ENCODE results near the gene SORCS2. TPM values are rescaled to one million over a fixed set of nuclear protein-coding genes. Genes with fewer than 3 reads are reported as not detected.

Gene SORCS2
- polyA plus RNA-seq, 1 of the 3 experiments (the other 2 are of a cell fraction), result 1.6 TPM

DNA sequence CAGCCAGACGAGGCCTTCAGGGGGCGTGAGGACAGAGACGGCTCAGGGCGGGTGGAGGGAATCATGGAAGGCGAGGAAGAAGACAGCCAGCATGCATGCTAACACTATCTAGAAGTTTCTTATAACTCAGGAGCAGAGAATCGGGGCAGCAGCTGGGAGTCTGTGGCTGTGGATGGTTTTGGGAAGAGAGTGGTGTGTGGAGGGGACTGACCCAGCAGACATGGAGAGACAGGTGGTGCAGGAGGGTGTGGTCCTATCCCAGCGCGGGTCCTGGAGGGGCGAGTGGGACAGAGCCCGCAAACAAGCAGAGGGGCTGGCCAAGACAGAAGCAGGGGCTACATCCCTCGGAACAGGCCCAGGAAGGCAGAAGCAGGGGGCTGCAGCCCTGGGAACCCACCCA, 555.2 kb downstream of the SORCS2 start:
- no peak for DNase-seq

DNA sequence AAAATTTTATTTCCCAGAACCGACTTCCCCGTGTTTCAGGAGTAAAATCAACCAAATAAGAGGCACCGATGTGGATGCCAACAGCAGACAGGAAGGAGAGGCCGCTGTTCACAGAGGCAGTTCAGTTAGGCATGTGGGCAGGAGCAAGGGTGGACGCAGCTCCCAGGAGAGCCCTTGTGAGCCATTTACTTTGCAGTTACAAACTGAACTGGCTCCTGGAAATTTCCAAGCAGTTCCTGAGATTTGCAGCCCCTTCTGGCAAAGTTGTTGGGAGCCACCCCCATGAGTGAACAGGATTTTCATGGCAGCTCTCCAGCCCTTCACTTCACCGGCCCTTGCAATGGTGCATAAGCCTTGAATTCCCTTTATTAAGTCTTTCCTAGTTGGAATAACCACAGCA, 558.2 kb downstream of the SORCS2 start:
- Histone ChIP-seq H3K27ac (ENCODE audit: low read depth in 2 of 2, low read length in 1 of 2) (no peak overlapping the region), H3K9me2 (no peaks in the 10 kb centered on the region), H2AFZ (ENCODE audit: low read depth) (no peak overlapping the region), H3K4me2 (no peak overlapping the region), H3K36me3 (replicated peaks in 1 of 2; ENCODE audit: control insufficient read depth in 1 of 2, insufficient read depth in 2 of 2, low read length in 1 of 2) (no peaks in the 10 kb centered on the region), H3K79me2 (ENCODE audit: insufficient read depth) (no peaks in the 10 kb centered on the region), H3K9me3 (no peaks in the 10 kb centered on the region), H3K27me3 (ENCODE audit: insufficient read depth) (no peaks in the 10 kb centered on the region), H3K4me1 (ENCODE audit: control insufficient read depth in 1 of 2, insufficient read depth in 2 of 2, low read depth in 1 of 2, low read length in 1 of 2) (no peaks in the 10 kb centered on the region; a peak in 1 of 4 replicates), H3K9ac (no peak overlapping the region), H3F3A (replicated peaks; ENCODE audit: insufficient read depth) (peaks cover 19% of the 10 kb centered on the region), H3K4me3 (ENCODE audit: low read depth in 2 of 2, low read length in 1 of 2) (no peak overlapping the region), H4K20me1 (ENCODE audit: insufficient read depth) (no peaks in the 10 kb centered on the region; the same call in 1 of the 2 replicates)
- no peak for TF ChIP-seq FOSL2 (IDR thresholded peaks at IDR 0.05; ENCODE audit: borderline replicate concordance, low read depth)
- ChIA-PET POLR2A (no interaction called here), CTCF (interaction anchor here (0.6 to 2.3 kb wide), 3 partner anchors 11 to 52 kb away, joined by 3 to 7 read pairs (median 7); no protein-coding TSS in a partner anchor)
- no peak for DNase-seq
- 73% methylated on average over 6 of the region's 6 CpGs for WGBS (ENCODE audit: low lambda C conversion rate)

More for the DNA sequence above, 555.2 kb downstream of the SORCS2 start:
- CTCF ChIA-PET, result interaction anchor here (1.1 to 1.4 kb wide), 3 partner anchors 14 to 182 kb away, joined by 3 to 6 read pairs (median 3); no protein-coding TSS in a partner anchor
- peaks cover 19% of the 10 kb centered on the region for H3F3A ChIP-seq (replicated peaks; ENCODE audit: insufficient read depth)
- POLR2A ChIA-PET, result no interaction called here
- H3K4me1 ChIP-seq (ENCODE audit: control insufficient read depth in 1 of 2, insufficient read depth in 2 of 2, low read depth in 1 of 2, low read length in 1 of 2), result peaks cover 0 to 11% of the 10 kb centered on the region in 2 experiments; a peak in 1 of 4 replicates
- H3K79me2 ChIP-seq (ENCODE audit: insufficient read depth), result no peaks in the 10 kb centered on the region
- H3K4me3 ChIP-seq (ENCODE audit: low read depth in 2 of 2, low read length in 1 of 2), result no peak overlapping the region
- no peak overlapping the region for H2AFZ ChIP-seq (ENCODE audit: low read depth)
- TF ChIP-seq MEF2A (IDR thresholded peaks at IDR 0.05; ENCODE audit: borderline replicate concordance, low read depth) (no peak), NFIC (IDR thresholded peaks at IDR 0.05; ENCODE audit: borderline replicate concordance) (no peak), MXI1 (IDR thresholded peaks at IDR 0.05; ENCODE audit: low read depth, low read length) (no peak), EP300 (IDR thresholded peaks at IDR 0.05; ENCODE audit: borderline replicate concordance in 1 of 2, low read depth in 1 of 2, low read length in 1 of 2) (no peak), RAD21 (IDR thresholded peaks at IDR 0.05; ENCODE audit: low read length) (no peak), GABPA (IDR thresholded peaks at IDR 0.05; ENCODE audit: low read depth) (no peak), SMC3 (IDR thresholded peaks at IDR 0.05; ENCODE audit: low read depth, low read length) (no peak), YY1 (IDR thresholded peaks at IDR 0.05; ENCODE audit: low read depth) (no peak), RXRA (IDR thresholded peaks at IDR 0.05; ENCODE audit: borderline replicate concordance, low read depth) (no peak), FOXJ3 (CRISPR knock-in tag; IDR thresholded peaks at IDR 0.05) (no peak), JUND (IDR thresholded peaks at IDR 0.05) (no peak), CHD2 (IDR thresholded peaks at IDR 0.05; ENCODE audit: low read length, partially characterized antibody) (no peak)
- TF ChIP-seq, protein P1, sequence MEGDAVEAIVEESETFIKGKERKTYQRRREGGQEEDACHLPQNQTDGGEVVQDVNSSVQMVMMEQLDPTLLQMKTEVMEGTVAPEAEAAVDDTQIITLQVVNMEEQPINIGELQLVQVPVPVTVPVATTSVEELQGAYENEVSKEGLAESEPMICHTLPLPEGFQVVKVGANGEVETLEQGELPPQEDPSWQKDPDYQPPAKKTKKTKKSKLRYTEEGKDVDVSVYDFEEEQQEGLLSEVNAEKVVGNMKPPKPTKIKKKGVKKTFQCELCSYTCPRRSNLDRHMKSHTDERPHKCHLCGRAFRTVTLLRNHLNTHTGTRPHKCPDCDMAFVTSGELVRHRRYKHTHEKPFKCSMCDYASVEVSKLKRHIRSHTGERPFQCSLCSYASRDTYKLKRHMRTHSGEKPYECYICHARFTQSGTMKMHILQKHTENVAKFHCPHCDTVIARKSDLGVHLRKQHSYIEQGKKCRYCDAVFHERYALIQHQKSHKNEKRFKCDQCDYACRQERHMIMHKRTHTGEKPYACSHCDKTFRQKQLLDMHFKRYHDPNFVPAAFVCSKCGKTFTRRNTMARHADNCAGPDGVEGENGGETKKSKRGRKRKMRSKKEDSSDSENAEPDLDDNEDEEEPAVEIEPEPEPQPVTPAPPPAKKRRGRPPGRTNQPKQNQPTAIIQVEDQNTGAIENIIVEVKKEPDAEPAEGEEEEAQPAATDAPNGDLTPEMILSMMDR (IDR thresholded peaks at IDR 0.05), result no peak
- TF ChIP-seq, protein P2, sequence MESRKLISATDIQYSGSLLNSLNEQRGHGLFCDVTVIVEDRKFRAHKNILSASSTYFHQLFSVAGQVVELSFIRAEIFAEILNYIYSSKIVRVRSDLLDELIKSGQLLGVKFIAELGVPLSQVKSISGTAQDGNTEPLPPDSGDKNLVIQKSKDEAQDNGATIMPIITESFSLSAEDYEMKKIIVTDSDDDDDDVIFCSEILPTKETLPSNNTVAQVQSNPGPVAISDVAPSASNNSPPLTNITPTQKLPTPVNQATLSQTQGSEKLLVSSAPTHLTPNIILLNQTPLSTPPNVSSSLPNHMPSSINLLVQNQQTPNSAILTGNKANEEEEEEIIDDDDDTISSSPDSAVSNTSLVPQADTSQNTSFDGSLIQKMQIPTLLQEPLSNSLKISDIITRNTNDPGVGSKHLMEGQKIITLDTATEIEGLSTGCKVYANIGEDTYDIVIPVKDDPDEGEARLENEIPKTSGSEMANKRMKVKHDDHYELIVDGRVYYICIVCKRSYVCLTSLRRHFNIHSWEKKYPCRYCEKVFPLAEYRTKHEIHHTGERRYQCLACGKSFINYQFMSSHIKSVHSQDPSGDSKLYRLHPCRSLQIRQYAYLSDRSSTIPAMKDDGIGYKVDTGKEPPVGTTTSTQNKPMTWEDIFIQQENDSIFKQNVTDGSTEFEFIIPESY (IDR thresholded peaks at IDR 0.05; ENCODE audit: borderline replicate concordance, low read depth), result no peak
- H3K27me3 ChIP-seq (ENCODE audit: insufficient read depth), result no peaks in the 10 kb centered on the region
- H3K4me2 ChIP-seq, result no peak overlapping the region
- WGBS (ENCODE audit: low lambda C conversion rate), result 98% methylated on average over 11 of the region's 11 CpGs
- no peak overlapping the region for H3K27ac ChIP-seq (ENCODE audit: low read depth in 2 of 2, low read length in 1 of 2)
- peaks cover 0 to 5% of the 10 kb centered on the region in 2 experiments for H3K36me3 ChIP-seq (replicated peaks in 1 of 2; ENCODE audit: control insufficient read depth in 1 of 2, insufficient read depth in 2 of 2, low read length in 1 of 2)
- H3K9me3 ChIP-seq, result no peaks in the 10 kb centered on the region
- H3K9me2 ChIP-seq, result no peaks in the 10 kb centered on the region
- H4K20me1 ChIP-seq (ENCODE audit: insufficient read depth), result no peaks in the 10 kb centered on the region
- no peak overlapping the region for H3K9ac ChIP-seq

Data from SK-N-SH (cell line).